Activated T-cell treated with anti-CD3 and anti-CD28 coated beads for 1 hour (primary cell): Measurements from ENCODE around the gene VIPR2.

Experiments
- DNase-seq: peaks from one replicate; pipeline ENCODE4 v3.0.0-alpha.2; 2020; ENCODE audit warnings: low read depth

The VIPR2 gene

GRCh38 chr7:159157714-159158113, 13.0 kb upstream of the VIPR2 start:
- no peak for DNase-seq

GRCh38 chr7:159156436-159157245, 12.0 kb upstream of the VIPR2 start:
- DNase-seq = no peak

- no peak for DNase-seq
Measured at GRCh38 chr7:159155410-159155809, 10.7 kb upstream of the VIPR2 start.

- DNase-seq = no peak
Measured at GRCh38 chr7:159154243-159154642, 9.6 kb upstream of the VIPR2 start.

- DNase-seq = no peak
Measured at GRCh38 chr7:159153511-159153910, 8.8 kb upstream of the VIPR2 start.

GRCh38 chr7:159152816-159153215, 8.1 kb upstream of the VIPR2 start:
- DNase-seq = no peak

- no peak for DNase-seq
Measured at GRCh38 chr7:159151231-159151630, 6.6 kb upstream of the VIPR2 start.

GRCh38 chr7:159149488-159149887, 4.8 kb upstream of the VIPR2 start:
- DNase-seq = no peak

- no peak for DNase-seq
Measured at GRCh38 chr7:159148430-159149395, 4.0 kb upstream of the VIPR2 start.

- no peak for DNase-seq
Measured at GRCh38 chr7:159147687-159148086, 3.0 kb upstream of the VIPR2 start.

- DNase-seq = no peak
Measured at GRCh38 chr7:159147246-159147645, 2.6 kb upstream of the VIPR2 start.

- DNase-seq = no peak
Measured at GRCh38 chr7:159146084-159146858, 1.6 kb upstream of the VIPR2 start.

GRCh38 chr7:159145490-159145855, 806 bp upstream of the VIPR2 start:
- DNase-seq = no peak

- DNase-seq = no peak
Measured at GRCh38 chr7:159143780-159144757, 598 bp downstream of the VIPR2 start.

- DNase-seq = no peak
Measured at GRCh38 chr7:159142730-159143129, 1.9 kb downstream of the VIPR2 start.

- no peak for DNase-seq
Measured at GRCh38 chr7:159142199-159142598, 2.5 kb downstream of the VIPR2 start.

GRCh38 chr7:159141660-159142059, 3.0 kb downstream of the VIPR2 start:
- DNase-seq = no peak

- no peak for DNase-seq
Measured at GRCh38 chr7:159141167-159141566, 3.5 kb downstream of the VIPR2 start.

- no peak for DNase-seq
Measured at GRCh38 chr7:159140170-159140910, 4.3 kb downstream of the VIPR2 start.

GRCh38 chr7:159139639-159140038, 5.0 kb downstream of the VIPR2 start:
- DNase-seq = no peak
